Epithelial cell of esophagus (primary cell): Measurements from ENCODE around the gene C16orf95.

Experiments
- DNase-seq: peaks from one replicate; pipeline ENCODE4 v3.0.0; 2010; ENCODE audit warnings: low read depth
- H3K4me3 ChIP-seq: 2 replicates; pipeline ENCODE4 v1.5.1; 2011; ENCODE audit warnings: mild to moderate bottlenecking, low read length, control low read depth
- TF ChIP-seq, protein P1 (sequence below): IDR thresholded peaks from 2 replicates; pipeline ENCODE4 v1.5.1; 2011; ENCODE audit warnings: low read depth, mild to moderate bottlenecking, low read length, control low read depth, inconsistent platforms; ENCODE audit not compliant: insufficient read depth; ENCODE audit errors: missing control alignments

The C16orf95 gene

GRCh38 chr16:87274794-87275193 is 42.4 kb downstream of the C16orf95 start:
- H3K4me3 ChIP-seq, result no peak overlapping the region
- TF ChIP-seq, protein P1, sequence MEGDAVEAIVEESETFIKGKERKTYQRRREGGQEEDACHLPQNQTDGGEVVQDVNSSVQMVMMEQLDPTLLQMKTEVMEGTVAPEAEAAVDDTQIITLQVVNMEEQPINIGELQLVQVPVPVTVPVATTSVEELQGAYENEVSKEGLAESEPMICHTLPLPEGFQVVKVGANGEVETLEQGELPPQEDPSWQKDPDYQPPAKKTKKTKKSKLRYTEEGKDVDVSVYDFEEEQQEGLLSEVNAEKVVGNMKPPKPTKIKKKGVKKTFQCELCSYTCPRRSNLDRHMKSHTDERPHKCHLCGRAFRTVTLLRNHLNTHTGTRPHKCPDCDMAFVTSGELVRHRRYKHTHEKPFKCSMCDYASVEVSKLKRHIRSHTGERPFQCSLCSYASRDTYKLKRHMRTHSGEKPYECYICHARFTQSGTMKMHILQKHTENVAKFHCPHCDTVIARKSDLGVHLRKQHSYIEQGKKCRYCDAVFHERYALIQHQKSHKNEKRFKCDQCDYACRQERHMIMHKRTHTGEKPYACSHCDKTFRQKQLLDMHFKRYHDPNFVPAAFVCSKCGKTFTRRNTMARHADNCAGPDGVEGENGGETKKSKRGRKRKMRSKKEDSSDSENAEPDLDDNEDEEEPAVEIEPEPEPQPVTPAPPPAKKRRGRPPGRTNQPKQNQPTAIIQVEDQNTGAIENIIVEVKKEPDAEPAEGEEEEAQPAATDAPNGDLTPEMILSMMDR, result no peak
- no peak for DNase-seq

DNA sequence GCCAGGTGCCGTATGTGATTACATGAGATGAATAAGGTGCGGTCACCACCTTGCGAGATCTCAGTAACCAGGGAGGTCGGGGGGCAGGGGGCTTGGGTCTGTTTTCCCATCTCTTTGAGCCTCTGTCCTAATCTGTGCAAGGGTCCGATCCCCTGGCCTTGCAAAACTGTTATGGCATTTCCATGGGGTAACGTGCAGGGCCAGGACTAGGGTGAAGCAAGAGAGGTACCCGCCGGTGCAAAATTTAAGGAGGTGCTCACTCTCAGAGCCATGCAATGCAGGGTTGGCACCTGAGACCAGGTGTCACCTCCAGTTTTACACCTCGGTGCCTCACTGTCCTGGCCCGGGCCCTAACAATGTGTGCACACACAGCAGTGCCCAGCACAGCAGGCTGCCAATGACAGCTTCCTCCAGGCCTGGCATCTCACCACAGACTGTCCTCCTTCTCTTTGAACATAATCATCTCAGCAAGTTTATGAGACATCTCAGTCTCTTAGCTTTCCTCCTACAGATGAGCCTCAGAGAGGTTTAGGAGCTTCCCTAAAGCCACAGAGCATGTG is 43.6 kb downstream of the C16orf95 start:
- DNase-seq, result no peak
- TF ChIP-seq, protein P1, result no peak
- H3K4me3 ChIP-seq, result no peak overlapping the region

GRCh38 chr16:87271256-87271655 is 45.9 kb downstream of the C16orf95 start:
- H3K4me3 ChIP-seq, result no peak overlapping the region
- DNase-seq, result no peak
- TF ChIP-seq, protein P1, result no peak

DNA sequence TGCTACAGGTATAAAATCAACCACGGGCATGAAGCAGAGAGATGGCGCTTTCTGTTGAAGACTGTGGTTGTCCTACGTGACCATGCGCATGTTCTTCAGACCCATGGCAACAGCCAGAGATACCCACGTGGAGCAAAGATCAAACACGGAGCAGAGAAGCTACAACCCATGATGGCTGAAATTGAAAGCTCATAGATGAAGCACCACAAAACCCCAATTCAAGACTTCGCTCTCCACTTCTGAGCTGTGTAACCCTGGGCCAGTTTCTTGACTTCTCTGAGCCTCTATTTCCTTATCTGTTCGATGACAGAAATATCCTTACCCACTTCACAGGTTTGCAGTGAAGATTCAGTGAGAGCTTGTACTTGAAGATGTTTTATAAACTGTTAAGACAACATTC is 49.6 kb downstream of the C16orf95 start:
- H3K4me3 ChIP-seq, result no peak overlapping the region
- DNase-seq, result no peak
- TF ChIP-seq, protein P1, result no peak

DNA sequence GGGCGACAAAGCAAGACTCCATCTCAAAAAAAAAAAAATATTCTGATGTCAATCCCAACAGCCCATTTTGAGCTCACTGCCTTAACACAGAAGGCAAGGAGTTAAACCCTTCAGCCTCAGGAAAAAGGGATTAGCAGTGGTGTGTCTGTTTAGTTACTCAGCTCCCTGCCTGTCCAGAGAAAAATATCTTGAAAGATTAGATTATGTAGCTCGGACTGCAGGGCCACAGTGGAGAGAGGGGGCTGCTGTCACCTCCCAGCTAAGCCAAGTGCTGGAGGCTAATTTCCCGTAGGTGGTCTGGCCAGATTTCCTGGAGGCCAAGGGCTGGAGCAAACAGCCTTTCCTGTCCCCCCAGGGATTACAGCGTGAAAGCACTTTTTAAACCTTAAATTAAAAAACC is 50.3 kb downstream of the C16orf95 start:
- TF ChIP-seq, protein P1, result no peak
- no peak for DNase-seq
- H3K4me3 ChIP-seq, result no peak overlapping the region

DNA sequence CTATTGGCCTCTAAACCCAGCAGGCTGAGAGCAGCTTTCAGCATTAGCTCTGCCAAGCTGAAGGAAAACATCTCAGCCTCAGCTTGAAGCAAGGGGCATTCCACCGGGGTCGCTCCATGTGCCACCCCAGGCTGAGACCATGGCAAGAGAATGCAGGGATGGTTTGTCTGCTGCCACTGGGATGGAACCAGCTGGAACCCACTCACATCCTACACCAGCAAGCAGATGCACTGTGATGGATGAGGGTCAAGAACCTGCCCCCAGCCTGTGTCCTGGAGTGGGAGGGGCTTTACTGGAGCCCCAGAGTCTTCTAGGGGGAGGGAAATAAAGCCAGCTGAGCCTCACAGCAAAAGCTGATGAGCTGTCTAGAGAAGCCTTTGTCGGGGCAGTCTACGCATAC is 51.9 kb downstream of the C16orf95 start:
- TF ChIP-seq, protein P1, result no peak
- no peak overlapping the region for H3K4me3 ChIP-seq
- DNase-seq, result no peak

DNA sequence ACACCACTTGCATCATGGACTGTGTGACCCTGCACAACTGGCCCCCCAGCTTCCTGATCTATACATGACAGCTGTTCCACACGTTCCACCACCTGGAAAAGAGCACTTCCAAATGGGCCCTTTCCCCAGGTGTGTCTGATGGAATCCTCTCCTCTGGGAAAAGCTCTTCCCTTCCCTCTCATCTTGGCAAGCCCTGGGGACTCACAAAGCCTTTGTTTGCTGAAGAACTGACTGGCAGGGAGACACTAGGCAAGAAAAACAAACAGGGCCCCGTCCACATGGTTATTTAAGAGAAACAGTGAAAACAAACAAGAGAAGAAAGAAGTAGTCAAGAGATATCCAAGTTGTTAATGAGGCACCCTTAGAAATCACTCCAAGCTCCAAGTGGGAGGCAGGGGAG is 52.6 kb downstream of the C16orf95 start:
- TF ChIP-seq, protein P1, result no peak
- DNase-seq, result no peak
- no peak overlapping the region for H3K4me3 ChIP-seq
